ENCODE measurements around the gene PIGBOS1.
"Not testable (repeated sequence)": the region's sequence is repeated elsewhere in the genome, so short reads cannot be mapped to it uniquely, and the experiment has no call there.

Gene PIGBOS1

DNA sequence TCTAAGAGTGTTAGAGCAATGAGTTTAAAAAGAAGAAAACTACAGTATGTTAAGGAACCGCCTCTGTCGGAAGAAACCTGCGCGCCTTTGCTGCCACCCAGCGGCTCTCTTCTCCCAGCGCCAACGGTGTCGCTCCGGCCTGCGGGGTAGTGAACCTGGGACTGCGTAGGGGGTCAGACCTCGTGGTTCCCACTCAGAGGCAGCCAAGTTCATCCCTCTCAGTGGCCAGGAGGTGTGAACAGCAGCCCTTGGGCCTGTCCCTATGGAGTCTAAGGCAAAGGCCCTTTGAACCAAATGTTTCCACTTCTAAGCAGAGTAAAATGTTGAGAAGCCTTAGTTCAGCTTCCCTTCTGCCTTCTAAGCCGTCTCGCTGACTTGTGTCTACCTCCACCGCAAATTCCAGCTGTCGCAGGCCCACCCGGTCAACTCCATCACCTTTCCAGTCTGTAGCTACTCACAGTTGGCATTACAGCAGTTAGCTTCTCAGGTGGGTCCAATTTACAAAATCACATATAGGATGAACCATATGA lies 28.3 kb downstream of the PIGBOS1 start:
- DNase-seq (ENCODE audit: low spot score): peak; percentile 82

DNA sequence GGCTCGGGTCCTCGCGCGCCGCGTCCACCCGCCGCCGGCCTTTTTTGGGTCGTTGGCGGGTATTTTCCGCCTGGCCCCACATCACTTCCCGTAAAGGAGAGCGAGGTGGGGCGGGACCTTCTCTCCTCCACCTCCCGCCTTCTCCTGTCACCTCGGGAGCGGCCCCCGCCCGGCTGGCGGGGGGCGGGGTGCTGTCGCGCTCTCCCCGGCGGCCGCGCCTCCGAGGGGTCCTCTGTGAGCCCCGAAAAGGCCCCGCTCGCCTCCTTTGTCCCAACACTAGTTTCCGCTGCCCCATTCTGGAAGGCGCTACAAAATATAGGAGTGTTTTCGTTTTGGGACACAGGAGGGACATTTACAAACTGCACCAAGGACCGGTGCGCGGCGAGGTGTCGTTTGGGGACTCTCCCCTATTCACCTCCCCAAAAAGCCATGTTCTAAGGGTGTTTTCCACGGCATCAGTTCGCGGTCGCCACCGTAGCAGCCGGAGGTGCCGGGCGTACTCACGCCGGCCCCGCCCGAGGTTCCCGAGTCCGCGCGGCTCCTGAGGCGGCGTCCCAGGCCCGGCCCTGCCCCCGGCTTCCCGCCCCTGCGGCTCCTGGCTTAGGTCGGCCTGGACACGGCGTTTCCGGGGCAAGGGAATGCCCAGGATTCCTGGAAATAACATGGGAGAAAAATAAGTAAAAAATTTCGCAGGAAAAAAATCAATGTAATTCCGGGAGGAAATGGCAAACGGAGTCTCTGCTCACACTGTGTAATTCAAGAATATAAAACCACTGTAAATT lies 29.0 kb downstream of the PIGBOS1 start, which contains the start of gene RAB27A:
TSS of gene RAB27A (minus strand) at position 68 of the 782 bp plus-strand sequence. CDS start 54,879 bp downstream, outside the sequence.
- peak; percentile 70 for DNase-seq (ENCODE audit: low spot score)

DNA sequence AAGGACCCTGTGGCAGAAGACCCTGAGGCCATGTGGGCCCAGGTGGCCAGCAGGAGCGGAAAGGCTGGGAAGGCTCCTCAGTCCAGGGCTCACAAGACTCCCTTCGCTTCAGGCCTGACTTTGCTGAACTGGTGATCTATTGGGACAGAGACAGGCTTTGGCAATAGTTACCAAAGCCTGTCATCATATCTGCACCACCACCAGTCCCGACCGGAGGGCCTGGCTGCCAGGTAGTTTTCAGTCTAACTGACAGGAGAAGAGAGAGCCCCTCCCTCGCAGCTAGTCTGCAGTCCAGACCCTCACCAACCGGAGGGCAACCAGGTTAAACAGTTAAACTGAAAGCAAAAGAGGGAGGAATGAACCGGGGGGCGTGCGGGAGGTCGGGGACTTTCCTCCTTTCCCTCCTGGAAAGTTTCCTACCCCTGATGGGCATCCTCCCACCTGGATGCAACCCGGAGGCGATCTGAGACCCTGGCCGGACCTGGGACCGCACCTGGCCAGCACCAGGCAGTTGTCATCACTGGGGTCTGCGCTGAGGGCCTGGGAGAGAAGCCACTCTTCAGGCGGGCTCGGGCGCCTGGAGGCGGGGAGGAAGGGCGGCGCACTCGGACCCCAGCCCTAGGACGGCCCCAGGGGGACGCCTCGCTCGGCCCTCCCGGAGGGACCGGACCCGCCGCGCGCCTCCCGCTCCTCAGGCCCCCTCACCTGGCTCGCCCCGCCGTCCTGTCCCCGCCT lies 29.7 kb downstream of the PIGBOS1 start:
- DNase-seq (ENCODE audit: low spot score): peak; percentile 54

DNA sequence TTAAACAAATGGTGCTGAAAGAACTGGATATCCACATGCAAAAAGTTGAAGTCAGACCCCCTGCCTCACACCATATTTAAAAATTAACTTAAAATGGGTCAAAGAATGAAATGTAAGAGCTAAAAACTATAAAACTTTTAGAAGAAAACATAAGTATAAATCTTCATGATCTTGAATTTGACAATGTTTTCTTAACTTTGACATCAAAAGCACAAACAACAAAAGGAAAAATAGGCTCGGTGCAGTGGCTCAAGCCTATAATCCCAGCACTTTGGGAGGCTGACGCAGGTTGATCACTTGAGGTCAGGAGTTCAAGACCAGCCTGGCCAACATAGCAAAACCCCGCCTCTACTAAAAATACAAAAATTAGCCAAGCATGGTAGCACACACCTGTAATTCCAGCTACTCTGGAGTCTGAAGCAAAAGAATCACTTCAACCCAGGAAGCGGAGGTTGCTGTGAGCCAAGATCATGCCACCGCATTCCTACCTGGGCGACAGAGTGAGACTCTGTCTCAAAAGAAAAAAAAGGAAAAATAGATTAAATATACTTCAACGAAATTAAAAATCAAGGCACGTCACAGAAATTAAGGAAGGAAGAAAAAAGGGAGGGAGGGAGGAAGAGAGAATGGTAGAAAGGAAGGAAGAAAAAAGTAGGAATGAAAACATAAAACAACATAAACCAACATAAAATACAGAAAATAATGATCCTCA lies 30.8 kb downstream of the PIGBOS1 start:
- DNase-seq (ENCODE audit: low spot score): no peak

GRCh38 chr15:55286442-55287189 lies 32.3 kb downstream of the PIGBOS1 start:
- not testable (repeated sequence) for DNase-seq (ENCODE audit: low spot score)

- no peak for DNase-seq (ENCODE audit: low spot score)
These were observed 34.5 kb downstream of the PIGBOS1 start for GRCh38 chr15:55284426-55284825.

- no peak for DNase-seq (ENCODE audit: low spot score)
These were observed 35.4 kb downstream of the PIGBOS1 start for GRCh38 chr15:55283379-55284147.

GRCh38 chr15:55282284-55282833 lies 36.6 kb downstream of the PIGBOS1 start:
- peak; percentile 22 for DNase-seq (ENCODE audit: low spot score)

DNA sequence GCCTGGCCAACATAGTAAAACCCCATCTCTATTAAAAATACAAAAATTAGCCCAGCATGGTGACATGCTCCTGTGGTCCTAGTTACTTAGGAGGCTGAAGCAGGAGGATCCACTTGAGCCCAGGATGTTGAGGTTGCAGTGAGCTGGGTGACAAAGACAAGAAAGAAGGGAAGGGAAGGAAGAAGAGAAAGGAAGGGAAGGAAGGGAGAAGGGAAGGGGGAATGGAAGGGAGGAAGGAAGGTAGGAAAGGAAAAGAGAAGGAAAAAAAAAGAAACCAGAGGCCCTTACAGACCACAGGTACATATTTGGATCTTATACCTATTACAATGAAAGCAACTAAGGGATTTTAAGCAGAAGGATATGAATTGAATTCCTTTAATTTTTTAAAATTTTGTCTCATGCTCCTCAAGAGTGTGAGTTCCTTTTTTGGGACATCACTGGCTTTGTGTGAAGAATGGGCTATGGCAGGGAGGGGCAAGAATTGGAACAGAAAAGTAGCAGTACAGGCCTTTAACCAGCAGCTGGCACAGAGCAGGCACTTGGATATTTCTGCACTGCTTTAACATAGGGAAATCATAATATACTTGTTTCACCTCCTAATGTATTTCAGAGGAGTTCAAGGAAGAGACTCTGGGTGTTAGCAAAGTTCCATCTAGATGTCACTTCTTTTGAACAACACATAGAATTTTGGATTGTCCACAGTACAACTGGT lies 37.2 kb downstream of the PIGBOS1 start:
- no peak for DNase-seq (ENCODE audit: low spot score)

DNA sequence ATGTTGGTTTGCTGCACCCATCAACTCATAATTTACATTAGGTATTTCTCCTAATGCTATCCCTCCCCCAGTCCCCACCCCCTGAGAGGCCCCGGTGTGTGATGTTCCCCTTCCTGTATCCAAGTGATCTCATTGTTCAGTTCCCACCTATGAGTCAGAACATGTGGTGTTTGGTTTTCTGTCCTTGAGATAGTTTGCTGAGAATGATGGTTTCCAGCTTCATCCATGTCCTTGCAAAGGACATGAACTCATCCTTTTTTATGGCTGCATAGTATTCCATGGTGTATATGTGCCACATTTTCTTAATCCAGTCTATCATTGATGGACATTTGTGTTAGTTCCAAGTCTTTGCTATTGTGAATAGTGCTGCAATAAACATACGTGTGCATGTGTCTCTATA lies 38.3 kb downstream of the PIGBOS1 start:
- not testable (repeated sequence) for DNase-seq (ENCODE audit: low spot score)

DNA sequence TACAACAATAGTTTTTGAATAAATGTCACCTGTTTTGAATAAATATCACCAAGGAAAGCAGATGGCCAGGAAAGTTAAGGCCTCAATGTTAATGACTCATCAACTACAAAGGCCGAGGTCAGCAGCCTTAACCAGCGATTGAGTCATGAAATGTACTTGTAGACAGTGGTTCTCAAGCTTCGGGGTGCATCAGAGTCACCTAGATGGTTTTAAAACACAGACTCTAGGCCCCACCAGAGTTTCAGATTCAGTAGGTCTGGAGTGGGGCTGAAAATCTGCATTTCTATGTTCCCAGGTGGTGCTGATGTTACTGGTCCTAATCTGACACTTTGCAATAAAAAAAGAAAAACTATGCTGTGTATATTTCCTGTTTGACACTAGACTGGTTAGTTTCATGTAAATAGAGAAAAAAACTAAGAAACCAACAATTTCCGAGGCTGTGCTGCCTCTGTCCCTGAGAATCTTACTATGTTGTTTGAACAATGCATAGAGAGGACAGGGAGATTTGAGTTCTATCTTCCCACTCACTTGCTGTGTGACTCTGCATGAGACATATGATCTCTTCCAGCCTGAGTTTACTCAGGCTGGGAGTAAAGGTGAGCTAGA lies 39.1 kb downstream of the PIGBOS1 start:
- DNase-seq (ENCODE audit: low spot score): no peak

DNA sequence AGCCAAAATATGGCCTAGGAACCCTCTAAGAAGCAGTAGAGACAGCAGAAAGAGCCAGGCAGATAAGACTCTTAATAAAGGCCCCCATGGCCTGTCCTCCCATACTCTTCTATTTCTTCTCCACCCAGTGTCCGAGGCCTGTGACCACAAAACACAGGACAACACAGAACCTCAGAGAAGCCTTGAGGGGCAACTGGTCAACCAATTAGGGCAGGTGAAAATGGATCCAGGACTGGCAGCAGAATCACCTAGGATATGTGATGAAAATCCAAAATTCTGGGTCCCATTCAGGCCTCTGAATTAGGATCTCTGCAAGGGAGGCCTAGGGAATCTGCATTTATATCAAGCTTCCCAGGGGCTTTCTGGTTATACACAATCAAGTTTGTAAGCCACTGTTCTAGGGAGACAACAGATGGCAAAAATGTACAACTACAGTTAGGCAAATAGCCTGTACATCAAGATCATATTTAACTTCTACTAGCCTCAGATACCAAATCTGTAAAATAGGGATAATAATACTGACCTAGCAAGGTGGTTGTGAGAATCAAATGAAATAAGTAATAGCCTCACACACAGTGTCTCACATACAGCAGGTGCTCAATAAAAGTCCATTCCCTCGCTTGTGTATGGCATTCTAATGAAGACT lies 39.7 kb downstream of the PIGBOS1 start:
- DNase-seq (ENCODE audit: low spot score): no peak

DNA sequence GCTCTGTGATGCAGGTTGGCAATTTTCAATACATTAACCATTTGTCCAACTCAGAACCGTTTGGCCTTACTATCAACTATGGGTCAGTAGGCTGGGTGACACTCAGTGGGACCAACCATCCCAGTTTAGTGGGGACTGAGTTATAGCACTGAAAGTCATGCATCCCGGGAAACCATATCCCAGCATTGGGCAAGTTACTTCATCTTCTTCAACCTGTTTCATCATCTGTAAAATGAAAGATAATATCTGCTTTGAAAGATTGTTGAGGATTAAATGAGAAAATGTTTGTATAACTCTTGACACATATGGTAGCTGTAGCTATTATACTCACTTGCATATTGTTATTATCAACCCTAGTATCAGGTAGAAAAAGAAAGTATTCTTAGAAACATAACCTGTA lies 41.2 kb downstream of the PIGBOS1 start:
- no peak for DNase-seq (ENCODE audit: low spot score)

GRCh38 chr15:55277116-55277564 lies 41.8 kb downstream of the PIGBOS1 start:
- no peak for DNase-seq (ENCODE audit: low spot score)

DNA sequence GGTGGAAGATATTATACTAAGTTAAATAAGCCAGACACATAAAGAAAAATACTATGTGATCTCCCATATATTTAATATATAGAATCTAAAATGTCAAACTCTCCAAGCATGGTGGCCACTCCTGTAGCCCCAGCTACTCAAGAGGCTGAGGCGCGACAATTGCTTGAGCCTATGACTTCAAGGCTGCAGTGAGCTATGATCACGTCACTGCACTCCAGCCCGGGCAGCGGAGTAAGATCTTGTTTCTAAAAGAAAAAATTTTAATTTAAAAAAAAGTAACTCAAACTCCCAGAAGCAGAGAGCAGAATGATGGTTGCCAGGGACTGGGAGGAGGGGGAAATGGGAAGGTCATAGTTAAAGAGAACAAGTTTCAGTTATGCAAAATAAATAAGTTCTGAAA lies 42.6 kb downstream of the PIGBOS1 start:
- no peak for DNase-seq (ENCODE audit: low spot score)

DNA sequence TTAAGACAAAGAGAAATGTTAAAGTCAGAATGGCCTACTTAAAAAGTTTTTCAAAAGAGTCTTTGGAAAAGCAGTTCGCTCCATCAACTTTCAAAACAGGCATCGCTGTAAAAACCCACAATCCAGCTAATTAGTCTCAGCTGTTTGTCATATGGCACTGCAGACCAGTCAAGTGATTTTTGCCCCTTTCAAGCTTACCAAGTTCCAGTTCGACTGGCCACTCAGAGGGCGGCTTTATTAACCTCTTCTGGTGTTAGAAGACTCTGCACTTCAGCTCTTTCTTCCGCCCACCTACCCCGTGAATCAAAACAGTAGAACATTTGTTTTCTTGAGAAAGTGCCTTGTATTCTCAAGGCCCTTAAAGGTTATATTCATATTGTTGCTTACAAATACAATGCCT lies 48.6 kb downstream of the PIGBOS1 start:
- DNase-seq (ENCODE audit: low spot score): no peak

- no peak for DNase-seq (ENCODE audit: low spot score)
These were observed 50.7 kb downstream of the PIGBOS1 start for GRCh38 chr15:55268176-55268695.

- no peak for DNase-seq (ENCODE audit: low spot score)
These were observed 51.3 kb downstream of the PIGBOS1 start for GRCh38 chr15:55267401-55268175.
